Activated naive CD4-positive, alpha-beta T cell treated with anti-CD3 and anti-CD28 coated beads, Interleukin-2, amount 50 U/mL, for 72 hours (primary cell): ENCODE results near the gene CTBP1. TPM values are rescaled to one million over a fixed set of nuclear protein-coding genes. Genes with fewer than 3 reads are reported as not detected.

Experiments
- ATAC-seq, 2 donors: fragments of 150-1000 bp; cut with Tn5 transposase; 2 replicates each; pipeline ENCODE4 v1.10.0; 2021; ENCODE audit warnings: mild to moderate bottlenecking in 2 of 2, moderate library complexity in 2 of 2
- DNase-seq, 2 donors: peaks; one replicate each; pipeline ENCODE4 v3.0.0; 2021 to 2022; ENCODE audit warnings: low spot score in 2 of 2
- H3K27ac Mint-ChIP-seq, 2 donors: one replicate each; pipeline ENCODE4 v1.8.0; 2022; ENCODE audit warnings: mild to moderate bottlenecking in 2 of 2, mixed read lengths in 2 of 2
- H3K36me3 Mint-ChIP-seq, 2 donors: one replicate each; pipeline ENCODE4 v1.8.0; 2022; ENCODE audit warnings: mixed read lengths in 2 of 2
- H3K9me3 Mint-ChIP-seq, 2 donors: one replicate each; pipeline ENCODE4 v1.8.0; 2022; ENCODE audit warnings: mixed read lengths in 2 of 2
- total RNA-seq, 2 donors: library from RNA; stranded (reverse); gene quantifications; one replicate each; pipeline ENCODE4 v1.2.3, GENCODE V29; 2022

Gene CTBP1
- total RNA-seq, 2 donors from 2014 or later = 74.7 to 177 TPM

- Mint-ChIP-seq H3K27ac (no peak overlapping the region), H3K36me3 (peaks cover 10 to 13% of the 10 kb centered on the region in 2 donors), H3K9me3 (peaks cover 4 to 8% of the 10 kb centered on the region in 2 donors)
- DNase-seq (no peak), ATAC-seq (no peak)
Measured at GRCh38 chr4:1175635-1176229, 73.2 kb downstream of the CTBP1 start.

DNA sequence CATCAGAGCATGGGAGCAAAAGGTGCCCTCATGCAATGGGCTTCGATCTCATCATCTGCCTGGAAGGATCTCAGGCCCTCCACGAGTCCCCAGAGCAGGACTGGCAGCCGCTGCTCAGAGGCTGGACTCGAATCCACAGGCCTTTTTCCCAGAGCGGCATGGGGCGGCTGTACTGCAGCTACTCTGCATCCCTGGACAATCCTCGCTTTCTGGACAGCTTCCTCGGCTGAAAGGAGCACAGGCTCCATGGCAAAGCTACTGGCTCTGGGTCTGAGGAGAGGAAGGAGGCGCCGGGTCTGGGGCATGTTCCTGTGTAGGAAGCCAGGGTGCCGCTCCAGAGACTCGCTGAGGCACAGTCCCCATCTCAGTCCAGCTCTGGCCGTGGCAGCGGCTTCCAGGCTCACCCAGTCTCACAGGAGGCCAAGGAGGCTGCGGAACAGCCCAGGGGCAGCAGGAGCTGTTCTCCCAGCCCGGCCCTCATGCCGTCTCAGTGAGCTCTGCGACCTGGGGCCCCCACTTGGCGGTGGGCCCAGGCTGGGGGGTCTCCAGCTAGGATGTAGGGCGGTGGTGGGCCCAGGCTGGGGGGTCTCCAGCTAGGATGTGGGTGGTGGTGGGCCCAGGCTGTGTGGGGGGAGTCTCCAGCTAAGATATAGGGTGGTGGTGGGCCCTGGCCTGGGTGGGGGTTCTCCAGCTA, 73.8 kb downstream of the CTBP1 start:
- Mint-ChIP-seq H3K27ac (no peak overlapping the region), H3K9me3 (peaks cover 0 to 2% of the 10 kb centered on the region in 2 donors), H3K36me3 (peaks cover 6 to 8% of the 10 kb centered on the region in 2 donors)
- ATAC-seq (no peak), DNase-seq (no peak)

DNA sequence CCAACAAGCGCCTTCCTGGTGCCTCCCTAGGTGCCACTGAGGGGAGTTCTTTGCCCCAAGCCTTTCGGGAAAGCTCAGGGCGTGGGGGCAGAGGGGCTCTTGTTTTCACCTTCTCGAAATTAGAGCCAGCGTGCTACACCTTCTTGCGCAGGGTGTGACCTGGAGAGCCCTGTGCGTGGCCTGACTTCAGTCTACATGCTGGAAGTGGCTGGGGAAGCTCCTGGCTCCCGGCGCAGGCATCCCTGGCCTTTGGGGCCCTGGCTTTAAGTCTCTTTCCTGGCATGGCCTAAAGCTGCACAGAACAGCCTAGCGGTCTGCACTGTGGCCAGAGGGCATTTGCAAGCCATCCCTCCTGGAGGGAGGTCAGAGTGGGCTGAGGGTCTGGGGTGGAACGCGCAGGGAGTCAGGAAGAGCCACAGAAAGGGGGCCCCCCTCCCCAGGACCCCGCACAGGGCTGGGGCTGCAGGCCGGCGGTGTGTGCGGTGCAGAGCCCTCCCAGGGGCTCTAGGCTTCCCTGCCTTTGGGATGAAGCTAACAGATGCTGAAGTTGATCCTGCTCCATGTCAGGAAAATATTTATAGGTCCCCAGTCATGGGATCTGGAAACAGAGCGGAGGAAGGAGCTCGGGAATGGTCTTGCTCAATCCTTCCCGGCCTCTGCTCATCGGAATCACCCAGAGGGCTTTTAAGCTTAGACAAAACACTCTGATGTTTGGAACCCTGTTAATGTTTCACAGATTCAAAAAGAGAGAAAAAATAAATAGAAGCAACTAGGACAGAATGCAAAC, 75.8 kb downstream of the CTBP1 start:
- peaks cover 0 to 4% of the 10 kb centered on the region in 2 donors for H3K36me3 Mint-ChIP-seq
- no peak for ATAC-seq
- H3K9me3 Mint-ChIP-seq = no peaks in the 10 kb centered on the region
- no peak for DNase-seq
- no peak overlapping the region for H3K27ac Mint-ChIP-seq

DNA sequence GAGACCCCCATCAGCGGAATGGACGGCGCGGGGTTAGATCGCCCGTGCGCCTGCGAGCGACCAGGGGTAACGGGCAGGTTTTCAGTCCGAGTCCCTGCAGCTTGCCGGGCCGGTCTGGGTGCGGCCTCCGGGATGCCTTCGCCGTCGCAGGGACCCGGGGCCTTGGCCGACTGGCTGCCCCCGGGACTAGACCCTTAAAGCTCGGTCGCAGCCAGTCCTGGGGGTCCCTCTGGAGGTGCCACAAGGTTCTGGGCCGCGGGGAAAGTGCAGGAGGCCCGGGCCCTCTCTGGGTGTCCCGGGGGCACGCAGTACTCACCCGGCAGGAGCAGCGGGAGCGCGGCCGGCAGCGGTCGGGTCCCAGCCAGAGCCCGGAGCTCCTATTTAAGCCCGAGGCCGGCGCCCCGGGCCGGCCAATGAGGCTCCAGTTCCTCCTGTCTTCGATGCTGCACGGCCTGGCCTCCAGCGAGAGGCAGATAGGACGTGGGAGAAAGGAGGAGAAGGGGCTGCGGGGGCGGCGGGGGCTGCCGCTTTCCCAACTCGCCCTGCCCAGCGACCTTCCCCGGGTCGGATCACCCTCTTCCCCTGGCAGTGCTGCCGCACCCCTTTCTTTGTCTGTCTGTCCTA, 76.6 kb downstream of the CTBP1 start, which contains the start of gene SPON2:
SPON2 (minus strand) TSS at position 356 of the 624 bp plus-strand sequence.
- Mint-ChIP-seq H3K9me3 (no peaks in the 10 kb centered on the region), H3K27ac (no peak within 1 kb of the TSS), H3K36me3 (peaks cover 0 to 4% of the 10 kb centered on the region in 2 donors)
- no peak for ATAC-seq
- DNase-seq = no peak

DNA sequence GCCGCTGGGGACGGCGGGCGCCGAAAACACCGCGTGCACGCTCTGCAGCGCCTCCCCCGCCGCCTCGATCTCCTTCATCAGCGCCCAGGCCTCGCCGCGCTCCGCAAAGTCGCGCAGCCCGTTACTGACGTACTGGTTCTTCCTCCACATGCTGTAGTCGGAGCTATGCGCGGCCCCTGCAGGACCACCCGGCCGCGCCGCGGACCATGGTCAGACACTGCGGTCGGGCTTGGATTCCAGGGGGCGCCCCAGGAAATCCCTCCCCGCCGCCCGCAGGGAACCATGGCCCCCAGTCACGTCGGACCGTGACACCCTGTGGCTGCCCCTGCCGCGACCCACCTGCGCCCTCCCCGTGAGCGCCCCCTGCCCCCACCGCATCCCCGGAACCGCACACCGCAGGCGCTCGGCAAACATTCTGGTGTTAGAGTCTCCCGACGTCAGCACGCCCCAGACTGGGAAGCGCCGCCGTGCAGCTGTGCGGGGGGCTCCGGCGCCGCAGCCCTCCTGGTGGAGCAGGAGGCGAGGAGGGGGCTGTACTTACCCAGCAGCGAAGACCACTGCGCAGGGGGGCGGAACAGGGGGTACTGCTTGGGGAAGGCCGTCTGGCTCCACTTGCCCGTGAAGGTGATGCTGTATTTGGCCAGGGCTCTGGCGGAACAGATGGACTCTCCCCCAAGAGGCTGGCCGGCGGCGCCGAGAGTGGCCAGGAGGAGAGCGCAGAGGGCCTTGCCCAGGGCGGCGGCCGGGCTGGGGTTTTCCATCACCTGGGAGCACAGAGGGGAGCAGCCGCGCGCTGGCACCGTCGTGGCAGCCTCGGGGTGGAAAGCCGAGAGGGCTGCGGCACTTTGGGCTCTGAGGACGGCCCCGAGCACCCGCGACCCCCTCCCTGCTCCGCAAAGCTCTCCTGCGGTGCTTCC, 77.4 kb downstream of the CTBP1 start:
- ATAC-seq (peak in 1 of 2 donors; percentile 29), DNase-seq (peak in 1 of 2 donors; percentile 59)
- peaks cover 0 to 4% of the 10 kb centered on the region in 2 donors for H3K36me3 Mint-ChIP-seq
- H3K9me3 Mint-ChIP-seq = no peaks in the 10 kb centered on the region
- H3K27ac Mint-ChIP-seq = no peak overlapping the region

- DNase-seq (no peak), ATAC-seq (no peak)
- Mint-ChIP-seq H3K27ac (no peak overlapping the region), H3K9me3 (no peaks in the 10 kb centered on the region), H3K36me3 (peaks cover 0 to 4% of the 10 kb centered on the region in 2 donors)
Measured at GRCh38 chr4:1170976-1171310, 78.0 kb downstream of the CTBP1 start.

- DNase-seq = no peak
- no peaks in the 10 kb centered on the region for H3K9me3 Mint-ChIP-seq
- ATAC-seq = no peak
- no peak overlapping the region for H3K27ac Mint-ChIP-seq
- peaks cover 0 to 4% of the 10 kb centered on the region in 2 donors for H3K36me3 Mint-ChIP-seq
Measured at GRCh38 chr4:1170156-1170975, 78.6 kb downstream of the CTBP1 start.

DNA sequence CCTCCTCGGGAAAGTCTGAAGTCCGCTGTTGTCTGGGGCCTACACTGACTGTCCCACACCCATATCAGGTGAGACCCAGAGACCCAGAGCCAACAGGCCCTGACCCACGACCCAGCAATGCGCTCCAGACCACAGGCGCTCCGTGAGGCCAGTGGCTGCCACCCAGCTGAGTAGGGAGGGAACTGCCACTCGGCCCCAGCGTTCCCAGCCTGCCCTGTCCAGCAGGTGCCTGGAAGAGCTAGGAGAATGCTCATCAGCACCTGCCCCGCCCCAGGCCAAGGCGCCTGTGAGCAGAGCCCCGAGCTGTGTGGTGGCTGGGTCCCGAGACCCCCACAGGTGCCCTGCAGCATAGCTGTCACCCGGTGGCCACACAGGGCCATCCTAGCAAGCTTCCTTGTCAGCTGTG, 79.2 kb downstream of the CTBP1 start:
- H3K27ac Mint-ChIP-seq = no peak overlapping the region
- peaks cover 0 to 4% of the 10 kb centered on the region in 2 donors for H3K36me3 Mint-ChIP-seq
- ATAC-seq (no peak), DNase-seq (no peak)
- no peaks in the 10 kb centered on the region for H3K9me3 Mint-ChIP-seq

DNA sequence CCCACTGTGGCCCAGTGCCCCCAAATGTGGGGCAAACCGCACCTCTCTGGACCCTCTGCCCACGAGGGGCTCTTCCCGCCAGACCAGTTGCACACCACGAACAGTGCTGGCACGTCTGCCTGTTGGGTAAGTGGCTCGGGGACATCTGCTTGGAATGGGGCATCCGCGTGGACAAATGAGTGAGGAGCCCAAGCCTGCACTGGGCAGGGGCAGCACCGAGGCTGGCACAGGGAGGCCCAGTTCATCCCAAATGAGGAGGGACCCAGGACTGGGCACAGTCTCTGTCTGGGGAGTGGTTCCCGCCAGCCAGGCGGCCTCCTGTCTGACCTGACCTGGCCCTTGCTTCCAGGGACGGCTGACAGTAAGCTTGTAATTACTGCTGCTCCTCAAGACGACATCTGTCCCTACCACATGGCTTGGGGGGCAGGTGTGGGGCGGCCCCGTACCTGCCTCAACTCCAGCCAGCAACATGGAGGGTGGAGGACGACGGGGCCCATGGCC, 79.7 kb downstream of the CTBP1 start:
- Mint-ChIP-seq H3K36me3 (peaks cover 0 to 4% of the 10 kb centered on the region in 2 donors), H3K27ac (no peak overlapping the region), H3K9me3 (no peaks in the 10 kb centered on the region)
- DNase-seq (no peak), ATAC-seq (no peak)

- ATAC-seq = no peak
- no peak for DNase-seq
- H3K9me3 Mint-ChIP-seq = no peaks in the 10 kb centered on the region
- peaks cover 0 to 4% of the 10 kb centered on the region in 2 donors for H3K36me3 Mint-ChIP-seq
- peak overlapping the region in 1 of 2 donors; percentile 87 for H3K27ac Mint-ChIP-seq
Measured at GRCh38 chr4:1168191-1169101, 80.5 kb downstream of the CTBP1 start.

GRCh38 chr4:1167244-1167949, 81.5 kb downstream of the CTBP1 start:
- DNase-seq (peak; percentile 88 to 89), ATAC-seq (peak; percentile 93 to 94)
- Mint-ChIP-seq H3K9me3 (no peaks in the 10 kb centered on the region), H3K27ac (peak overlapping the region; percentile 87 to 95), H3K36me3 (peaks cover 0 to 4% of the 10 kb centered on the region in 2 donors)

- Mint-ChIP-seq H3K27ac (peak overlapping the region; percentile 87 to 95), H3K9me3 (no peaks in the 10 kb centered on the region), H3K36me3 (peaks cover 0 to 4% of the 10 kb centered on the region in 2 donors)
- ATAC-seq (peak in 1 of 2 donors; percentile 4), DNase-seq (no peak)
Measured at GRCh38 chr4:1166509-1167243, 82.3 kb downstream of the CTBP1 start.

GRCh38 chr4:1164956-1165545, 83.9 kb downstream of the CTBP1 start:
- H3K9me3 Mint-ChIP-seq = no peaks in the 10 kb centered on the region

More at GRCh38 chr4:1164956-1165545, 83.9 kb downstream of the CTBP1 start:
- ATAC-seq (no peak), DNase-seq (no peak)
- no peak overlapping the region for H3K27ac Mint-ChIP-seq
- H3K36me3 Mint-ChIP-seq = peaks cover 0 to under 1% of the 10 kb centered on the region in 2 donors
